IPS-11a (cell line): ENCODE data around the gene TMEM132D.

Experiments used
- H3K4me3 ChIP-seq: one replicate; pipeline ENCODE4 v1.5.1; 2013; ENCODE audit warnings: low read depth, low read length, control low read depth

Gene TMEM132D

GRCh38 chr12:129873833-129874208 lies 30.0 kb downstream of the TMEM132D start:
- no peak overlapping the region for H3K4me3 ChIP-seq

GRCh38 chr12:129873111-129873832 lies 30.6 kb downstream of the TMEM132D start:
- no peak overlapping the region for H3K4me3 ChIP-seq

- no peak overlapping the region for H3K4me3 ChIP-seq
Observed at GRCh38 chr12:129871991-129872972, 31.5 kb downstream of the TMEM132D start.

GRCh38 chr12:129870796-129871195 lies 33.0 kb downstream of the TMEM132D start:
- H3K4me3 ChIP-seq = no peak overlapping the region

GRCh38 chr12:129870136-129870535 lies 33.7 kb downstream of the TMEM132D start:
- no peak overlapping the region for H3K4me3 ChIP-seq

- H3K4me3 ChIP-seq = no peak overlapping the region
Observed at GRCh38 chr12:129868575-129868974, 35.2 kb downstream of the TMEM132D start.

- H3K4me3 ChIP-seq = no peak overlapping the region
Observed at GRCh38 chr12:129863938-129864337, 39.9 kb downstream of the TMEM132D start.

GRCh38 chr12:129862561-129863175 lies 41.2 kb downstream of the TMEM132D start:
- H3K4me3 ChIP-seq = no peak overlapping the region

- no peak overlapping the region for H3K4me3 ChIP-seq
Observed at GRCh38 chr12:129861951-129862350, 41.9 kb downstream of the TMEM132D start.

- H3K4me3 ChIP-seq = no peak overlapping the region
Observed at GRCh38 chr12:129854591-129854990, 49.2 kb downstream of the TMEM132D start.

GRCh38 chr12:129851296-129851695 lies 52.5 kb downstream of the TMEM132D start:
- H3K4me3 ChIP-seq = no peak overlapping the region

- no peak overlapping the region for H3K4me3 ChIP-seq
Observed at GRCh38 chr12:129848876-129849275, 54.9 kb downstream of the TMEM132D start.

- no peak overlapping the region for H3K4me3 ChIP-seq
Observed at GRCh38 chr12:129847063-129847462, 56.8 kb downstream of the TMEM132D start.

GRCh38 chr12:129844662-129845220 lies 59.1 kb downstream of the TMEM132D start:
- H3K4me3 ChIP-seq = no peak overlapping the region

GRCh38 chr12:129841251-129841650 lies 62.6 kb downstream of the TMEM132D start:
- no peak overlapping the region for H3K4me3 ChIP-seq

- H3K4me3 ChIP-seq = no peak overlapping the region
Observed at GRCh38 chr12:129840145-129840884, 63.5 kb downstream of the TMEM132D start.

- H3K4me3 ChIP-seq = no peak overlapping the region
Observed at GRCh38 chr12:129839679-129840078, 64.1 kb downstream of the TMEM132D start.

- H3K4me3 ChIP-seq = no peak overlapping the region
Observed at GRCh38 chr12:129831294-129831693, 72.5 kb downstream of the TMEM132D start.

- no peak overlapping the region for H3K4me3 ChIP-seq
Observed at GRCh38 chr12:129830796-129831195, 73.0 kb downstream of the TMEM132D start.

GRCh38 chr12:129827866-129828384 lies 75.9 kb downstream of the TMEM132D start:
- no peak overlapping the region for H3K4me3 ChIP-seq
